ENCODE data around the gene MTG2. TPM values are rescaled to one million over a fixed set of nuclear protein-coding genes. Genes with fewer than 3 reads are reported as not detected.

The MTG2 gene
- total and polyA plus RNA-seq, 2 of the 4 experiments (the other 2 are of a cell fraction): 11.5 to 25.2 TPM

DNA sequence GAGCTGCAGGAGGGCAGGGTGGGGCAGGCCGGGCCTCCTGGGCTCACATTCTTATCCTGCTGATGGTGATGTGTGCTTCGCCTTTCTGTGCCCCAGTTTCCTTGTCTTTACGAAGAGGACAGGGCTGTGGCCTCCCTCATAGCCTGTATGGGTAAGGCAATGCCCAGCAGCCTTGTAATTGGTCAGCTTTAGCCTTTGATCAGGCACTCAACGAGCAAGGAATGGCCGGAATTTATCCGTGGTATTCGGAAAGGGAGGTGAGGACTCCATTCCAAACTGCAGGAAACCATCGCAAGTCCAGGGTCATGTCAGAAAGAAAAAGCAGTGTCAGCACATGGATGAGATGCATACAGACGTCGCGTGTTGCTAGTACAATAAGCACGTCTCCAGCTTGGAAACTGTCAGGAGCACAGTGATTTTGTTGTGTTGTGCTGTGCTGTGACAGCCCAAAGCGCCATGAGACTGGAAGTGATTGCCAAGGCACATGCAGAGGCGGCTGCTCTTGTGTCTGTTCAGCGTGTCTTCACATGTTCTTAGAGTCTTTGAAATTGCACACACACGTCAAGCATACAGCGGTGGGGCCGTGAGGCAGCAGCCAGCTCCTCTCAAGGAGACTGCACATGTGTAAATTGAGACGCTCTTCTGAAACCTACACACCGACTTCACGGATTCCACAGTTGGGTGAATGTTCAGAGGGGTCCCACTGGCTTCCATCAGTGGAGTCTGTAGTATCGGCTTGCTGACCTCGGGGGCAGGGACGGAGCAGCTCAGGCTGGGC lies 33.1 kb upstream of the MTG2 start:
- Histone ChIP-seq H3K4me1 (ENCODE audit: control insufficient read depth, insufficient read depth, low read length) (peaks cover 11% of the 10 kb centered on the region), H3K9me1 (ENCODE audit: insufficient read depth, low read length) (peaks cover 43% of the 10 kb centered on the region), H3K36me3 (ENCODE audit: control insufficient read depth, insufficient read depth, low read length) (peaks cover 17% of the 10 kb centered on the region), H4K91ac (ENCODE audit: insufficient read depth, low read depth, low read length) (no peak overlapping the region), H3K4me3 (ENCODE audit: insufficient read depth, low read depth, low read length) (no peak overlapping the region), H4K5ac (ENCODE audit: low read depth, low read length) (no peak overlapping the region), H3K23ac (ENCODE audit: low read depth, low read length) (no peak overlapping the region), H4K8ac (ENCODE audit: low read depth in 2 of 2, low read length in 2 of 2) (no peak overlapping the region), H3K27ac (ENCODE audit: insufficient read depth, low read length) (no peak overlapping the region), H3K27me3 (ENCODE audit: control insufficient read depth, insufficient read depth, low read length) (no peaks in the 10 kb centered on the region), H2AFZ (replicated peaks; ENCODE audit: low read length, poor library complexity) (peak overlapping the region; percentile 35), H3K18ac (ENCODE audit: low read depth, low read length) (no peak overlapping the region), H3K4ac (ENCODE audit: low read depth, low read length) (no peak overlapping the region), H3K79me1 (ENCODE audit: low read depth in 1 of 2, low read length in 2 of 2) (peaks cover 22 to 93% of the 10 kb centered on the region in 2 experiments), H3K14ac (replicated peaks; ENCODE audit: low read depth, low read length) (no peak overlapping the region), H3K56ac (ENCODE audit: extremely low read depth, insufficient read depth, low read length) (no peak overlapping the region), H3K9me3 (ENCODE audit: control insufficient read depth, insufficient read depth, low read length) (no peaks in the 10 kb centered on the region), H2AK5ac (ENCODE audit: low read depth, low read length) (0 out of 2 replicates have a peak overlapping the region, but pooled peaks have one; percentile 5), H2BK15ac (ENCODE audit: low read depth, low read length) (no peak overlapping the region), H3K9ac (ENCODE audit: low read depth, low read length) (no peak overlapping the region), H2BK120ac (ENCODE audit: low read depth, low read length) (no peak overlapping the region), H2BK20ac (ENCODE audit: low read depth, low read length) (no peak overlapping the region), H2AK9ac (replicated peaks; ENCODE audit: low read depth, low read length, poor library complexity) (peak overlapping the region; percentile 90), H2BK5ac (ENCODE audit: low read depth, low read length, poor library complexity, severe bottlenecking) (no peak overlapping the region), H3K4me2 (ENCODE audit: low read depth, low read length) (no peak overlapping the region), H4K20me1 (ENCODE audit: insufficient read depth, low read length) (peaks cover 89% of the 10 kb centered on the region)
- dilution Hi-C loops (cut with HindIII; ENCODE audit: low sequenced_read_pairs, unreplicated experiment) (no loop called here), intact Hi-C loops (cut with micrococcal nuclease) (no loop called here), in situ Hi-C loops (cut with MboI; ENCODE audit: low sequenced_read_pairs) (no loop called here)
- no TSS peak for BruUV-seq (replicated peaks)
- 62% methylated on average over 14 of the region's 24 CpGs; no CpG with 5 or more reads in 1 of the 2 experiments for WGBS, 2 experiments (ENCODE audit: extremely low coverage in 2 of 2, insufficient read length in 1 of 2)
- TF ChIP-seq CEBPB (IDR thresholded peaks at IDR 0.05; ENCODE audit: low read depth, low read length): no peak
- TF ChIP-seq MAFK (IDR thresholded peaks at IDR 0.05; ENCODE audit: low read depth, low read length): peak; percentile 60; the same call in 1 of the 2 replicates
- ChIA-PET CTCF (interaction anchor here (0.6 kb wide), 1 partner anchor 24 kb away, joined by 3 read pairs; no protein-coding TSS in a partner anchor), POLR2A (ENCODE audit: unreplicated experiment) (no interaction called here)
- ATAC-seq (ENCODE audit: low read depth) (peak; percentile 76), DNase-seq (peak; percentile 18)

Data from IMR-90 (cell line).